Hepatocyte (in vitro differentiated cells): ENCODE results near the gene SLC13A2. TPM values are rescaled to one million over a fixed set of nuclear protein-coding genes. Genes with fewer than 3 reads are reported as not detected.
"Not testable (repeated sequence)": the region's sequence is repeated elsewhere in the genome, so short reads cannot be mapped to it uniquely, and the experiment has no call there.

Experiments
- DNase-seq: peaks from one replicate; pipeline ENCODE4 v3.0.0-alpha.2; 2016; ENCODE audit warnings: low spot score
- H2AFZ ChIP-seq: fragments of 200-600 bp; sonication (generic); 2 replicates; pipeline ENCODE4 v1.6.0; 2016; ENCODE audit warnings: antibody characterized with exemption, mild to moderate bottlenecking
- H3K27ac ChIP-seq: fragments of 200-600 bp; sonication (generic); 2 replicates; pipeline ENCODE4 v1.5.1; 2016; ENCODE audit warnings: mild to moderate bottlenecking
- H3K27me3 ChIP-seq: fragments of 200-600 bp; sonication (generic); 2 replicates; pipeline ENCODE4 v1.6.1; 2016
- H3K36me3 ChIP-seq: fragments of 200-600 bp; sonication (generic); replicated peaks from 2 replicates; pipeline ENCODE4 v1.5.1; 2016; ENCODE audit warnings: low read depth; ENCODE audit not compliant: insufficient read depth
- H3K4me1 ChIP-seq: fragments of 200-600 bp; sonication (generic); 2 replicates; pipeline ENCODE4 v1.5.1; 2016; ENCODE audit warnings: mild to moderate bottlenecking, moderate library complexity; ENCODE audit not compliant: insufficient read depth
- H3K4me2 ChIP-seq: fragments of 200-600 bp; sonication (generic); 2 replicates; pipeline ENCODE4 v1.6.0; 2016
- H3K4me3 ChIP-seq: fragments of 200-600 bp; sonication (generic); 2 replicates; pipeline ENCODE4 v1.5.1; 2016; ENCODE audit warnings: mild to moderate bottlenecking
- H3K79me2 ChIP-seq: fragments of 200-600 bp; sonication (generic); 2 replicates; pipeline ENCODE4 v1.6.0; 2017; ENCODE audit warnings: mild to moderate bottlenecking
- H3K9me2 ChIP-seq: fragments of 200-600 bp; sonication (generic); replicated peaks from 2 replicates; pipeline ENCODE4 v1.6.0; 2017; ENCODE audit warnings: mild to moderate bottlenecking; ENCODE audit not compliant: insufficient read depth
- H3K9me3 ChIP-seq: fragments of 200-600 bp; sonication (generic); 2 replicates; pipeline ENCODE4 v1.5.1; 2016; ENCODE audit warnings: low read depth, mild to moderate bottlenecking
- H4K20me1 ChIP-seq: fragments of 200-600 bp; sonication (generic); 2 replicates; pipeline ENCODE4 v1.6.0; 2016; ENCODE audit warnings: mild to moderate bottlenecking; ENCODE audit not compliant: insufficient read depth, poor library complexity, severe bottlenecking
- EZH2 ChIP-seq: fragments of 200-600 bp; sonication (generic); IDR thresholded peaks from 2 replicates; pipeline ENCODE4 v1.6.1; 2016; ENCODE audit warnings: antibody characterized with exemption, mild to moderate bottlenecking, borderline replicate concordance
- EZH2phosphoT487 ChIP-seq: fragments of 200-600 bp; sonication (generic); IDR thresholded peaks from one replicate; pipeline ENCODE4 v1.6.1; 2018; ENCODE audit warnings: antibody characterized with exemption, mild to moderate bottlenecking, low read depth, moderate library complexity; ENCODE audit not compliant: unreplicated experiment, severe bottlenecking
- WGBS: methylation state at CpG from one replicate; pipeline ENCODE4 v1.1.6; 2016; ENCODE audit warnings: low lambda C conversion rate; ENCODE audit errors: missing lambda C conversion rate; 5-methylcytosine and 5-hydroxymethylcytosine counted together
- polyA plus RNA-seq: library from polyadenylated mRNA; unstranded; fragments of >200 nt; fragmentation: Nextera tagmentation; extraction: Ambion mirVana; gene quantifications from 2 replicates; pipeline ENCODE4 v1.2.1, GENCODE V29; 2016
- total RNA-seq: library from RNA; depleted of rRNA; stranded (reverse); fragments of >200 nt; gene quantifications from 2 replicates; pipeline ENCODE4 v1.2.3, GENCODE V29; 2014
- TF ChIP-seq, protein P1 (sequence below): fragments of 200-600 bp; sonication (generic); IDR thresholded peaks from 2 replicates; pipeline ENCODE4 v1.5.1; 2016; ENCODE audit warnings: antibody characterized with exemption, mild to moderate bottlenecking; ENCODE audit not compliant: poor library complexity

SLC13A2 gene
- total and polyA plus RNA-seq, 2 experiments from 2014 or later, result 2.0 TPM

DNA sequence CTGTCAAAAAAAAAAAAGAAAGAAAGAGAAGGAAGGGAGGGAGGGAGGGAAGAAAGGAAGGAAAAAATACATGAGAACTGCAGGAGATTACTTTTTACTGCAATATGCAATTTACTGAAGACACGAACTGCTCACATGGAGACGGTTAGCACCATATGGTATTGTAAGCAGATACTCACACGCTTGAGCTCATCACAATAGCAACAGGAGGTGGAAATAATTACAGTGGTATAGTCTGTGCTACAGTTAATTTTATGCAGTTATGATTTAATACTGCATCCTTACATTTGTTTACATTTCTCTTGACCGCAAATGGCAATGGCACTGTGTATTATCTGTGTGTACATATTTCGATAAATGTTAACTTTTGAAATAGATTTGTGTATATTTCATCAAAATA lies 46.1 kb upstream of the SLC13A2 start:
- Histone ChIP-seq H3K36me3 (no peaks in the 10 kb centered on the region), H4K20me1 (no peaks in the 10 kb centered on the region), H3K9me2 (no peaks in the 10 kb centered on the region), H3K27ac (no peak overlapping the region), H3K79me2 (no peaks in the 10 kb centered on the region), H3K4me3 (no peak overlapping the region), H3K9me3 (no peaks in the 10 kb centered on the region), H3K4me1 (no peaks in the 10 kb centered on the region), H3K27me3 (no peaks in the 10 kb centered on the region), H3K4me2 (no peak overlapping the region), H2AFZ (no peak overlapping the region)
- 69% methylated on average over 5 of the region's 5 CpGs for WGBS
- DNase-seq, result no peak
- TF ChIP-seq EZH2 (no peak), EZH2phosphoT487 (no peak)
- TF ChIP-seq, protein P1, sequence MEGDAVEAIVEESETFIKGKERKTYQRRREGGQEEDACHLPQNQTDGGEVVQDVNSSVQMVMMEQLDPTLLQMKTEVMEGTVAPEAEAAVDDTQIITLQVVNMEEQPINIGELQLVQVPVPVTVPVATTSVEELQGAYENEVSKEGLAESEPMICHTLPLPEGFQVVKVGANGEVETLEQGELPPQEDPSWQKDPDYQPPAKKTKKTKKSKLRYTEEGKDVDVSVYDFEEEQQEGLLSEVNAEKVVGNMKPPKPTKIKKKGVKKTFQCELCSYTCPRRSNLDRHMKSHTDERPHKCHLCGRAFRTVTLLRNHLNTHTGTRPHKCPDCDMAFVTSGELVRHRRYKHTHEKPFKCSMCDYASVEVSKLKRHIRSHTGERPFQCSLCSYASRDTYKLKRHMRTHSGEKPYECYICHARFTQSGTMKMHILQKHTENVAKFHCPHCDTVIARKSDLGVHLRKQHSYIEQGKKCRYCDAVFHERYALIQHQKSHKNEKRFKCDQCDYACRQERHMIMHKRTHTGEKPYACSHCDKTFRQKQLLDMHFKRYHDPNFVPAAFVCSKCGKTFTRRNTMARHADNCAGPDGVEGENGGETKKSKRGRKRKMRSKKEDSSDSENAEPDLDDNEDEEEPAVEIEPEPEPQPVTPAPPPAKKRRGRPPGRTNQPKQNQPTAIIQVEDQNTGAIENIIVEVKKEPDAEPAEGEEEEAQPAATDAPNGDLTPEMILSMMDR, result no peak

DNA sequence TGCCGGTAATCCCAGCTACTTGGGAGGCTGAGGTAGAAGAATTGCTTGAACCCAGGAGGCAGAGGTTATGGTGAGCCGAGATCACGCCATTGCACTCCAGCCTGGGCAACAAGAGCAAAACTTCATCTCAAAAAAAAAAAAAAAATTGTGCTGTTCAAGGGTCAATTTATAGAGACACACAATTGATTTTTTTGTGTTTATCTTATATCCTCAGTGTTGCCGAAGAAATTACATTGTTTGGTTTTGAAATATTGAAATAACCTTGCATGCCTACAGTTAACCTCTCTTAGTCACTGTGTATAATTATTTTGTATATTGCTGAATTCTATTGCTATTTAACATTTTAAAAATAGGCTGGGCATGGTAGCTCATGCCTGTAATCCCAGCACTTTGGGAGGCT lies 45.5 kb upstream of the SLC13A2 start:
- H3K27me3 ChIP-seq, H3K4me1 ChIP-seq, H3K4me2 ChIP-seq, H3K79me2 ChIP-seq, H2AFZ ChIP-seq, H3K27ac ChIP-seq, H3K9me3 ChIP-seq, H3K4me3 ChIP-seq, H3K9me2 ChIP-seq, DNase-seq, H3K36me3 ChIP-seq, H4K20me1 ChIP-seq: not testable (repeated sequence)
- WGBS, result 87% methylated on average over 4 of the region's 4 CpGs

DNA sequence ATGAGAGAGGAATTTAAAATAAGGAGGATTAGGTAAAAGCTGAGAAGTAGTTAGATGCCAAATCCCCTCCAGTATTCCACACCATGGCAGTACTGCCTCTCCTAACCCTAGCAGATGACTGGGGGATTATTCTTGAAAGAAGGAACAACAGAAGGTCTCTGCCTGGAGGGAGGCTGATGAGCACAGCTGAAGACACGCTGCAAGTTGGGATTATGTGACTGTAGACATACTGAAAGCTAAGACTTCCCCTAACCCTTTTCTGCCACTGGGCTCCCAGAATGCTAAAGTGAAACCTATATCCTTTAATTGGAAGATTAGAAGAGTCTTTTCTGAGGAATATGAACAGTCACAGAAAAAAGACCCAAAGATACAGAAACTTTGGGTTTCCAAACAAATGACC lies 39.7 kb upstream of the SLC13A2 start:
- H3K36me3 ChIP-seq, result no peaks in the 10 kb centered on the region
- no peaks in the 10 kb centered on the region for H3K27me3 ChIP-seq
- DNase-seq, result no peak
- WGBS, result 42% methylated on average over 1 of the region's 1 CpG
- H3K79me2 ChIP-seq, result no peaks in the 10 kb centered on the region
- no peaks in the 10 kb centered on the region for H3K4me1 ChIP-seq
- no peak overlapping the region for H3K4me2 ChIP-seq
- H3K9me3 ChIP-seq, result no peaks in the 10 kb centered on the region
- no peaks in the 10 kb centered on the region for H3K9me2 ChIP-seq
- no peaks in the 10 kb centered on the region for H4K20me1 ChIP-seq
- H3K4me3 ChIP-seq, result no peak overlapping the region
- no peak overlapping the region for H3K27ac ChIP-seq
- TF ChIP-seq EZH2 (no peak), EZH2phosphoT487 (no peak)
- TF ChIP-seq, protein P1, result no peak
- H2AFZ ChIP-seq, result no peak overlapping the region

DNA sequence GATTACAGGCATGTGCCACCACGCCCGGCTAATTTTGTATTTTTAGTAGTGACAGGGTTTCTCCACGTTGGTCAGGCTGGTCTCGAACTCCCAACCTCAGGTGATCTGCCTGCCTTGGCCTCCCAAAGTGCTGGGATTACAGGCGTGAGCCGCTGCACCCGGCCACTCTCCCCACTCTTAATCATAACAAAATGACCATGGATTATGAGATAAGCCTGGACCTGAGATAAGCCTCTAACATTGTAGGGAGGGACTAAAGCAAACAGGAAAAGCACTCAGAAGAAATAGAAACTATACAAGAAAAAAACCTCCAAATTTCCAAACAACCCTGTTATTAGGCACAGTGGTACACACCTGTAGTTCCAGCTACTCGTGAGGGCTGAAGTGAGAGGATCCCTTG lies 39.1 kb upstream of the SLC13A2 start:
- not testable (repeated sequence) for H2AFZ ChIP-seq, DNase-seq, H3K79me2 ChIP-seq, H3K4me1 ChIP-seq, H3K27ac ChIP-seq, H3K4me3 ChIP-seq, H3K27me3 ChIP-seq, H3K9me3 ChIP-seq, H3K36me3 ChIP-seq, H4K20me1 ChIP-seq, H3K9me2 ChIP-seq, H3K4me2 ChIP-seq
- 63% methylated on average over 8 of the region's 8 CpGs for WGBS
